Hepatic stellate cell (primary cell): ENCODE results near the gene SLU7.
A peak's percentile ranks its signal among the peaks of the same experiment; 100 is the strongest.
"Not testable (repeated sequence)": the region's sequence is repeated elsewhere in the genome, so short reads cannot be mapped to it uniquely, and the experiment has no call there.

Experiments
- DNase-seq: peaks from one replicate; pipeline ENCODE4 v3.0.0; 2011; ENCODE audit warnings: low spot score

SLU7 gene

DNA sequence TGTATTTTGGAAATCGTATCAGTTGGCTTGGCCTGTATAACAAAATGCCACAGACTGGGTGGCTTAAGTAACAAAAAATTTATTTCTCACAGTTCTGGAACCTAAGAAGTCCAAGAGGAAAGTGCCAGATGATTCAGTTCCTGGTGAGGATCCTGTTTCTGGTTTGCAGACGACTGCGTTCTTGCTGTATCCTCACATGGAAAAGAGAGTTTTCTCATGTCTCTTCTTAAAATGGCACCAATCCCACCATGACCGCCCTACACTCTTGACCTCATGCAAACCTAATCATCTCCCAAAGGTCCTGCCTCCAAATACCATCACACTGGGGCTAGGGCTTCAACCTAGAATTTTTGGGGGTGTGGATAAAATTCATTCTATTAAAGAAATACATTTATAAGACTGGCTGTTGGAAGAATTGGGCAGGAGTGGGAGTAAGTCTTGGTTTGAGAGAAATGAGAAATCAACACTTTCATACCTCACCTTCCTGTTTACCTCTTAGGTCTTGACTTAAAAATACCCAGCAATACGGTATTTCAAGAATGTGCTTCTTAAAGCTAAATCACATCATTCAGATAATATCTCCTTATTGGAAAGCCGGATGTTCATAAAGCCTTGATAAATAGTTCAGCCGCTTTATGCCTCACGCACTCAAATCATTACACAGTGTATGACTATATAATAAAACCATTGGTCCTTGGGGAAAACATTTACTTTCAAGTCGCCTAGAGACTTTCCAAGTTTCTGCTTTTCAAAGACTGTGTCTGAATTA, 31.5 kb upstream of the SLU7 start:
- no peak for DNase-seq

DNA sequence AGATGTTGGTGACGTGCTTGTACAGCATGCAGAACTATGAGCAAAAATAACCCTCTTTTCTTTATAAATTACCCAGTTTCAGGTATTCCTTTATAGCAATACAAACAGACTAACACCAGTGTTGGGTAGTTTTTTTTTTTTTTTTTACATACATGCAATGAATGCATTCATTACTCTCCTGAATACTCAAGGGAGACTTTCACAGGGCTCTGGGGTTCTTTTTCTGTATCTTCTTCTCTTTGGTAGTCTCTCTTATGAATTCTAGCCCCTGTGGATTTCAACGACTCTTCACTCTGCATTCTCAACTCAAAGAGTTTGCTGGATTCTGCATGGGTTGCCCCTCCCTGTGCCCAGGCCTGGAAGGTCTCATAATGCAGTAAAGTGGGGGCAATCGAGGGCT, 30.6 kb upstream of the SLU7 start:
- no peak for DNase-seq

- no peak for DNase-seq
Measured at GRCh38 chr5:160448886-160449285, 30.0 kb upstream of the SLU7 start.

DNA sequence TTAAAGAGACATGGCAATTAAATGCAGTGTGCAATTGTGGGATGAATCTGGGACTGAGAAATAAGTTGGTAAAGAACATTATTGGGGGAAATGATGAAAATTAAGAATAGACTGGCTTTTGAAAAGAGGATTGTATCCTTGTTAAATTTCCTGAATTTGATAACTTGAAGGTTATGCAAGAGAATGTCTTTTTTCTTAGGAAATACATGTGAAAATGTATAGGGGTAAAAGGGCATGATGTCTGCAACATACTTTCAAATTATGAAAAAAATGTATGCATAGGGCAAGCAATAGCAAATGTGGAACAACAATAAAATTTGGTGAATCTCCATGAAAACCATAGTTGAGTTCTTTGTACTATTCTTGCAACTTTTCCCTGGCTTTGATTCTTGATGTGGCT, 26.9 kb upstream of the SLU7 start:
- DNase-seq: no peak

- DNase-seq: no peak
Measured at GRCh38 chr5:160445132-160445531, 26.3 kb upstream of the SLU7 start.

GRCh38 chr5:160444407-160444806, 25.5 kb upstream of the SLU7 start:
- DNase-seq: no peak

- no peak for DNase-seq
Measured at GRCh38 chr5:160442824-160443431, 24.0 kb upstream of the SLU7 start.

GRCh38 chr5:160441311-160441781, 22.5 kb upstream of the SLU7 start:
- no peak for DNase-seq

GRCh38 chr5:160439205-160439600, 20.3 kb upstream of the SLU7 start:
- DNase-seq: peak; percentile 75

DNA sequence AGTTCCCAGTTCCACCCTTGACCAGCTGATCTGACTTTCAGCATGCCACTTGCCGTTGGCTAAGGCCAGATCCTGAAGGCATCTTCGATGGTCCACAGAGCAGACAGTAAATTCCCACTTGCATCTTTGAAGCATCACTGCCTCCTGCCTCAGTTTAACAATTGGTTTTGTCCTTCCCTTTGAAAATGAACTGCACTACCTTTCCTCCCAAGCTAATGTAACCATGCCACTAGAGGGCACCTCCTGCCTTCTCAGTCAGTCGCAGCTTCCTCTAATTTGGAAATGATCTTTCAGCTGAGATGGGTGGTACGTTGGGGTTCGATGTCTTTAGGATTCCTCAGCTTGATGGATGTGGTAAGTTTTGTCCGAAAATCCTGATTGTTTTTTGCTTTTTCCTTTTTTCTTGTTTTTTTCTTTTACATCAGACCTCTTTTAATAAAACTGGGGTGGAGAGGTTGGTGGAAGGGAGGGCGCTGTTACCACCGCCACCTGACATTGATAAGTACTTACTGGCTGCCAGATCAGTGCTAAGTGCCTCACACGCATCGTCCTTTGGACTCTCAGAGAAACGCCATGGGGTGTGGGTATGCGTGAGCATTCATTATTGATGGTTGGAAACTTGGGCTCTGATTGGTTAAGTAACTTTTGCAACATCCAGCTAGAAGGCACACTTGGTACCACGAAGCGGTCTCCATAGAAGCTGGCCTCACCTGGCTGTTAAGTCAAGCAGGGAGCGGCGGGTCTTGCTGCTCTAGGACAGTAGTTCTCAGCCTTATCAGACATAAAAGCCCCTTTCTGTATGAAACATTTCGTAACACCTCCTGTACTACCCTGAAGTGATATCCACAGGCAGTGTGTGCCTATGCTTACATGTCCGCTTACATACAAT, 19.7 kb upstream of the SLU7 start:
- peak; percentile 47 for DNase-seq

DNA sequence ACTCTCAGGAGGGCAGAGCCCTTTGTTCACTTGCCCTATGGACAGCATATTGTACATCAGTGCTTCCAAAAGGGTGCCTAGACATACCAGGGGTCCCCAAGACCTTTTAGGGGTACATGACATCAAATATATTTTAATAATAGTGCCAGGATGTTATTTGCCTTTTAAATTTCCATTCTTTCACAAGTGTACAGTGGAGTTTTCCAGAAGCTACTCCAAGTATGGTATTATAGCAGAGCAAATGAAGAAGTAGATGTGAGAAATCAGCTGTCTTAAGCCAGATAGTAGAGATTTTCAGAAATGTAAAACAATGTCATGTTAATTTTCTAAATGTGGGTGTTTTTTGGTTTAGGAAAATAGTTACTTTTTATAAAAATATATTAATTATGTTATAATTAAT, 18.4 kb upstream of the SLU7 start:
- no peak for DNase-seq

- DNase-seq: not testable (repeated sequence)
Measured at GRCh38 chr5:160436661-160437060, 17.8 kb upstream of the SLU7 start.

DNA sequence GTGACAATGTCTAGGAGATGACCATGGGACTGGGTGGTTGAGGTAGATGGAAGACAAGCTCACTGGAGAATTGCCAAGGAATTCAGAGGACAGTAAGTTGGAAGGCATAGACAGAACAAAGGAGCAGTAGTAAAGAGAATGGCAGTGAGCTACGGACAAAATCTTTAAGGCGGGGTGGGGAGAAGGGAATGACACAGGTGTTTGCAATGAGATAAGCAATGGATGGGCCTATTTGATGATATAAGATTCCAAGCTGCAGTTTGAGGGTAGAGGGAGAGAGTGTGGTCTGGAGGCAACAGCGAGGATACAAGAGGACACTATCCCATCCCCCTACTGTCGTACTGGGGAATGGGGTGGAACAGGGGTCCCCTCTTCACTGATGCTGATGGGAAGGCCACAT, 17.1 kb upstream of the SLU7 start:
- DNase-seq: no peak

- no peak for DNase-seq
Measured at GRCh38 chr5:160435532-160435931, 16.7 kb upstream of the SLU7 start.

- DNase-seq: no peak
Measured at GRCh38 chr5:160434022-160434531, 15.2 kb upstream of the SLU7 start.

GRCh38 chr5:160432787-160433186, 13.9 kb upstream of the SLU7 start:
- DNase-seq: no peak

DNA sequence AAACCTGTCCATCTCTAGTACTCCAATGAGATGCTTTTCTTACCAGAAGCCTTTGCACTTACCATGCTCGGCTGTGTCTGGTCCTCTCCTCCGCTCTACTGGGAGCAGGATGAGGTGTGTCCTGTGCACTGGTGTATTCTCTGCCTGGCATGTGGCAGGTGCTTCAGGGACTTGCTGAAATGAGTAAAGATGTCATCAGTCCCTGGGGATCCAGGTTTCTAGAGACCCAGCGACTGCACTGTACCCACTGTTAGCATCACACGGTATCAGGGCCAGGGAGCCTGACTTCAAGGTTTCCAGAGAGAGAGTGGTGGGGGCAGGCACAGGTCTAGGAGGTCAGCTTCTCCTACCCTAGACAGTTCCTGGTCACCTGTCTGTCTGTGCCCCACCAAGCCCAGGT, 13.3 kb upstream of the SLU7 start:
- no peak for DNase-seq

DNA sequence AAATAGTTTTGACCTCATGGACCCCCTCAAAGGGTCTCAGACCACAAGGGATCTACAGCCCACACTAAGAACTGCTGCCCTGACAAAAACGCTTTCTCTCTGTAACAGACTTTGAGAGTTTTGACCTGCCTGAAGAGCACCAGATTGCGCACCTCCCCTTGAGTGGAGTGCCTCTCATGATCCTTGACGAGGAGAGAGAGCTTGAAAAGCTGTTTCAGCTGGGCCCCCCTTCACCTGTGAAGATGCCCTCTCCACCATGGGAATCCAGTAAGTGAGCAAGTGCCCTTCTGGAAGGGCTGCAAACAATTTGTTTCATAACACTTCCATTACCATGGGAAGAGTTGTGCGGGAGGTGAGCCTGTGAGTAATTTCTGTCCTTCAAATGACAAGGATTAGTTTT, 8.7 kb upstream of the SLU7 start:
- DNase-seq: no peak

DNA sequence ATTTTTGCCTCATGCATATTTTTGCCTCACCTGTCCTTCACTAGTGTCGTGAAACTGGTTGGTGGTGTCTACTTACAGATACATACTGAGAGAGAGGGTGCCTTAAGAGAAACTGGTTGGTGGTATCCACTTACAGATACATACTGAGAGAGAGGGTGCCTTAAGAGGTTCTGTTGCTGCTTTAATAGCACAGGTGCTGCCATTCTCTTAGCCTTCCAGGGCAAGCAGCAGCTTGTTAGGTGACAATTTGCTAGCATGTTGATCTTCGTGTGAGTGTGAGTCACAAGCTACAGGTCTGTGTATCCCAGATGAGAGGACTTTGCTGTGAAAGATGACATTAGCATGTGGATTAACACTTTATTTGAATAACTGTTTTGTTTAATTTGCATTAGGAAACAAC, 4.2 kb upstream of the SLU7 start:
- no peak for DNase-seq

GRCh38 chr5:160421625-160422258, 2.9 kb upstream of the SLU7 start, which contains the start of gene PTTG1:
Gene PTTG1, plus strand, starts transcription at chr5:160421855. Its CDS starts 458 bp downstream, at chr5:160422313.
- DNase-seq: peak; percentile 86

- DNase-seq: no peak
Measured at GRCh38 chr5:160420331-160420610, 1.4 kb upstream of the SLU7 start.
